KMS-11 (cell line): ENCODE data around the gene HGS.

ENCODE experiments used
- H2AFZ ChIP-seq: fragments of 200-600 bp; sonication (generic); 2 replicates; pipeline ENCODE4 v1.6.1; 2016; ENCODE audit warnings: antibody characterized with exemption, mixed run types, low read depth
- H3K27ac ChIP-seq: fragments of 200-600 bp; sonication (generic); 2 replicates; pipeline ENCODE4 v1.6.1; 2016; ENCODE audit warnings: mild to moderate bottlenecking, mixed run types
- H3K27me3 ChIP-seq: fragments of 200-600 bp; sonication (generic); 2 replicates; pipeline ENCODE4 v1.6.1; 2017; ENCODE audit warnings: mild to moderate bottlenecking, low read depth, mixed run types, moderate library complexity; ENCODE audit not compliant: insufficient read depth
- H3K36me3 ChIP-seq: fragments of 200-600 bp; sonication (generic); 2 replicates; pipeline ENCODE4 v1.6.1; 2017; ENCODE audit warnings: mild to moderate bottlenecking, mixed run types; ENCODE audit not compliant: insufficient read depth
- H3K4me1 ChIP-seq: fragments of 200-600 bp; sonication (generic); 2 replicates; pipeline ENCODE4 v1.6.1; 2016; ENCODE audit warnings: mild to moderate bottlenecking, low read depth, mixed run types; ENCODE audit not compliant: poor library complexity, severe bottlenecking
- H3K4me2 ChIP-seq: fragments of 200-600 bp; sonication (generic); 2 replicates; pipeline ENCODE4 v1.7.0; 2016; ENCODE audit warnings: mild to moderate bottlenecking, mixed run types
- H3K4me3 ChIP-seq: fragments of 200-600 bp; sonication (generic); IDR thresholded peaks from 2 replicates; pipeline ENCODE4 v1.6.1; 2017; ENCODE audit warnings: low read depth, low read length, mixed read lengths; ENCODE audit not compliant: insufficient read depth
- H3K79me2 ChIP-seq: fragments of 200-600 bp; sonication (generic); 2 replicates; pipeline ENCODE4 v1.6.1; 2016; ENCODE audit warnings: low read depth, mixed run types; ENCODE audit not compliant: insufficient read depth
- H3K9ac ChIP-seq: fragments of 200-600 bp; sonication (generic); 2 replicates; pipeline ENCODE4 v1.6.1; 2016; ENCODE audit warnings: mild to moderate bottlenecking, mixed run types
- H4K20me1 ChIP-seq: fragments of 200-600 bp; sonication (generic); 2 replicates; pipeline ENCODE4 v1.6.1; 2016; ENCODE audit warnings: mild to moderate bottlenecking, mixed run types; ENCODE audit not compliant: insufficient read depth
- CTCF ChIP-seq: fragments of 200-600 bp; sonication (generic); conservative IDR thresholded peaks from 2 replicates; pipeline ENCODE4 v1.6.1; 2017; ENCODE audit warnings: low read depth, mild to moderate bottlenecking, antibody characterized with exemption, low read length, moderate library complexity, mixed read lengths

HGS gene

GRCh38 chr17:81686614-81687013 is 2.8 kb downstream of the HGS start:
- H3K9ac ChIP-seq = no peak overlapping the region
- H3K36me3 ChIP-seq = peaks cover 12% of the 10 kb centered on the region; the same call in 1 of the 2 replicates
- no peak for TF ChIP-seq CTCF
- no peak overlapping the region for H3K27ac ChIP-seq
- no peak overlapping the region for H3K4me3 ChIP-seq
- no peaks in the 10 kb centered on the region for H4K20me1 ChIP-seq
- peaks cover 26% of the 10 kb centered on the region for H3K4me1 ChIP-seq
- peaks cover 50% of the 10 kb centered on the region for H3K79me2 ChIP-seq
- H2AFZ ChIP-seq = no peak overlapping the region
- H3K27me3 ChIP-seq = no peaks in the 10 kb centered on the region
- no peak overlapping the region for H3K4me2 ChIP-seq

- no peak for TF ChIP-seq CTCF
- Histone ChIP-seq H3K27ac (no peak overlapping the region), H2AFZ (no peak overlapping the region), H3K4me3 (no peak overlapping the region), H3K27me3 (no peaks in the 10 kb centered on the region), H3K4me1 (peaks cover 18% of the 10 kb centered on the region), H3K4me2 (no peak overlapping the region), H3K79me2 (peaks cover 37% of the 10 kb centered on the region), H3K36me3 (peaks cover 12% of the 10 kb centered on the region; the same call in 1 of the 2 replicates), H3K9ac (no peak overlapping the region), H4K20me1 (no peaks in the 10 kb centered on the region)
Observed at GRCh38 chr17:81687770-81688541, 4.1 kb downstream of the HGS start.

- no peaks in the 10 kb centered on the region for H4K20me1 ChIP-seq
Observed at GRCh38 chr17:81688616-81689015, 4.8 kb downstream of the HGS start.

GRCh38 chr17:81690066-81690465 is 6.3 kb downstream of the HGS start:
- Histone ChIP-seq H2AFZ (no peak overlapping the region), H3K4me1 (peaks cover 12% of the 10 kb centered on the region), H3K9ac (no peak overlapping the region), H3K27ac (no peak overlapping the region), H3K4me2 (no peak overlapping the region), H4K20me1 (no peaks in the 10 kb centered on the region), H3K79me2 (peaks cover 19% of the 10 kb centered on the region), H3K36me3 (peaks cover 12% of the 10 kb centered on the region; the same call in 1 of the 2 replicates), H3K4me3 (no peak overlapping the region), H3K27me3 (no peaks in the 10 kb centered on the region)
- TF ChIP-seq CTCF = no peak

More at GRCh38 chr17:81688616-81689015, 4.8 kb downstream of the HGS start:
- TF ChIP-seq CTCF = no peak
- H3K36me3 ChIP-seq = peaks cover 12% of the 10 kb centered on the region; the same call in 1 of the 2 replicates
- H3K4me3 ChIP-seq = no peak overlapping the region
- H3K79me2 ChIP-seq = peaks cover 32% of the 10 kb centered on the region
- H2AFZ ChIP-seq = no peak overlapping the region
- H3K9ac ChIP-seq = no peak overlapping the region
- no peaks in the 10 kb centered on the region for H3K27me3 ChIP-seq
- H3K4me2 ChIP-seq = no peak overlapping the region
- H3K27ac ChIP-seq = no peak overlapping the region
- H3K4me1 ChIP-seq = peaks cover 18% of the 10 kb centered on the region
